Activated CD8-positive, alpha-beta memory T cell treated with anti-CD3 and anti-CD28 coated beads for 36 hours (primary cell): Measurements from ENCODE around the gene HLA-E. TPM values are rescaled to one million over a fixed set of nuclear protein-coding genes. Genes with fewer than 3 reads are reported as not detected.
"Not testable (repeated sequence)": the region's sequence is repeated elsewhere in the genome, so short reads cannot be mapped to it uniquely, and the experiment has no call there.

ENCODE experiments used
- CTCF ChIA-PET: fragments of 350-600 bp; sonication (Branson Sonifier 250); formaldehyde crosslinking; loops from one replicate; lab custom pipeline; 2021; ENCODE audit warnings: antibody characterized with exemption; lab: Charles Lee
- POLR2A ChIA-PET: fragments of 350-600 bp; sonication (Branson Sonifier 250); formaldehyde crosslinking; loops from one replicate; lab custom pipeline; 2021; ENCODE audit warnings: antibody characterized with exemption; lab: Charles Lee
- total RNA-seq, 2 experiments: library from RNA; stranded (reverse); gene quantifications; one replicate each; pipeline ENCODE4 v1.2.3, GENCODE V29; 2021

The HLA-E gene
- total RNA-seq, 2 experiments from 2014 or later, result 349 to 357 TPM

DNA sequence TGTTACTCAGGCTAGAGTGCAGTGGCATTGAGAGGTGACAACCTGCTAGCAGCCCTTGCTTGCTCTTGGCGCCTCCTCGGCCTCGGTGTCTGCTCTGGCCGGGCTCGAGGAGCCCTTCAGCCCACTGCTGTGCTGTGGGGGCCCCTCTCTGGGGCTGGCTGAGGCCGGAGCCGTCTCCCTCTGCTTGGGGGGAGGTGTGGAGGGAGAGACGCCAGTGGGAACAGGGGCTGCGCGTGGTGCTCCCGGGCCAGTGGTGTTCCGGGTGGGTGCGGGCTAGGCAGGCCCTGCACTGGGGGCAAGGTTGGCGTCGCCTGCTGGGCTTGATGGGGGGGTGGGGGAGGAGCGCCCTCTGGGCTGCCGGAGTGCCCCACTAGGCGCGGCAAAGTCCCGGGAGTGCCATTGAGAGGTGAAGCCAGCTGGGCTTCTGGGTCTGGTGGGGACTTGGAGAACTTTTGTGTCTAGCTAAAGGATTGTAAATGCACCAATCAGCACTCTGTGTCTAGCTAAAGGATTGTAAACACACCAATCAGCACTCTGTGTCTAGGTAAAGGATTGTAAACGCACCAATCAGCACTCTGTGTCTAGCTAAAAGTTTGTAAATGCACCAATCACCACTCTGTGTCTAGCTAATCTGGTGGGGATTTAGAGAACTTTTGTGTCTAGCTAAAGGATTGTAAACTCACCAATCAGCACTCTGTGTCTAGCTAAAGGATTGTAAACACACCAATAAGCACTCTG lies 28.6 kb downstream of the HLA-E start:
- CTCF ChIA-PET, result interaction anchor here (0.9 to 1.5 kb wide), 4 partner anchors 10 to 23 kb away, joined by 3 to 8 read pairs (median 4); no protein-coding TSS in a partner anchor
- POLR2A ChIA-PET, result not testable (repeated sequence)

DNA sequence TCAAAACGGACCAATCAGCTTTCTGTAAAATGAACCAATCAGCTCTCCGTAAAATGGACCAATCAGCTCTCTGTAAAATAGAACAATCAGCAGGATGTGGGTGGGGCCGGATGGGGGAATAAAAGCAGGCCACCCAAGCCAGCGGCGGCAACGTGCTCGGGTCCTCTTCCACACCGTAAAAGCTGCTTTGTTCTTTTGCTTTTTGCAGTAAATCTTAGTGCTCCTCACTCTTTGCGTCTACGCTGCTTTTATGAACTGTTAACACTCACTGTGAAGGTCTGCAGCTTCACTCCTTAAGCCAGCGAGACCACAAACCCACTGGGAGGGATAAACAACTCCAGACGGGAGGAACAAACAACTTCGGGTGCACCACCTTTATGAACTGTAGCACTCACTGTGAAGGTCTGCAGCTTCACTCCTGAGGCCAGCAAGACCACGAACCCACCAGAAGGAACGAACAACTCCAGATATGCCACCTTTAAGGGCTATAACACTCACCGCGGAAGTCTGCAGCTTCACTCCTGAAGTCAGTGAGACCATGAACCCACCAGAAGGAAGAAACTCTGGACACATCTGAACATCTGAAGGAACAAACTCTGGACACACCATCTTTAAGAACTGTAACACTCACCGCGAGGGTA lies 29.3 kb downstream of the HLA-E start:
- POLR2A ChIA-PET, result not testable (repeated sequence)
- CTCF ChIA-PET, result interaction anchor here (1.3 to 1.5 kb wide), 2 partner anchors 9 to 14 kb away, joined by 4 to 8 read pairs; no protein-coding TSS in a partner anchor

DNA sequence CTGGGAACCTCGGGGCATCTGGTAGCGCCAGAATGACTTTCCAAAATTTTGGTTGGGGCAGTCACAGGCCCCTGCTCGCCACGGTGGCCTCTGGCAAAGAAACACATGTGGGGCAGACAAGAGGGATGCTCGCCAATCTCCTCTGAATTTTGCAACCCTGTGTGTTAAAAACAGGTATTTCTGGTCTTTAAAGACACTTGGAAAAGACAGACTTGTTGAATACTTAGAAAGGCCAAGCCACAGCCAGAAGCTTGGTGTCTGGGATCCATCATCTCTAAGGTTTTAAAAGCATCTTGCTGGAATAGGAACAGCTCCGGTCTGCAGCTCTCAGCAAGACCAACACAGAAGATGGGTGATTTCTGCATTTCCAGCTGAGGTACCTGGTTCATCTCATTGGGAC lies 31.2 kb downstream of the HLA-E start:
- POLR2A ChIA-PET, result no interaction called here

DNA sequence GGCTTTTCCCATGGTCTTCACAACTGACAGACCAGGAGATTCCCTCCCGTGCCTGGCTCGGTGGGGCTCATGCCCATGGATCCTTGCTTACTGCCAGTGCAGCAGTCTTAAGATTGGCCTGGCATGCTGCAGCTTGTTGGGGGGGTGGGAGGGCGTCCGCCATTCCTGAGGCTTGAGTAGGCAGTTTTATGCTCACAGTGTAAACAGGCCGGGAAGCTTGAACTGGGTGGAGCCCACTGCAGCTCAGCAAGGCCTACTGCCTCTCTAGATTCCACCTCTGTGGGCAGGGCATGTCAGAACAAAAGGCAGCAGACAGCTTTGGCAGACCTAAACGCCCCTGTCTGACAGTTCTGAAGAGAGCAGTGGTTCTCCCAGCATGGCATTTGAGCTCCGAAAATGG lies 31.8 kb downstream of the HLA-E start:
- POLR2A ChIA-PET, result not testable (repeated sequence)
- CTCF ChIA-PET, result interaction anchor here (1.3 kb wide), 1 partner anchor 25 kb away, joined by 3 read pairs; no protein-coding TSS in a partner anchor

More for the DNA sequence above, 31.2 kb downstream of the HLA-E start:
- CTCF ChIA-PET, result interaction anchor here (1.3 kb wide), 1 partner anchor 24 kb away, joined by 3 read pairs; no protein-coding TSS in a partner anchor

DNA sequence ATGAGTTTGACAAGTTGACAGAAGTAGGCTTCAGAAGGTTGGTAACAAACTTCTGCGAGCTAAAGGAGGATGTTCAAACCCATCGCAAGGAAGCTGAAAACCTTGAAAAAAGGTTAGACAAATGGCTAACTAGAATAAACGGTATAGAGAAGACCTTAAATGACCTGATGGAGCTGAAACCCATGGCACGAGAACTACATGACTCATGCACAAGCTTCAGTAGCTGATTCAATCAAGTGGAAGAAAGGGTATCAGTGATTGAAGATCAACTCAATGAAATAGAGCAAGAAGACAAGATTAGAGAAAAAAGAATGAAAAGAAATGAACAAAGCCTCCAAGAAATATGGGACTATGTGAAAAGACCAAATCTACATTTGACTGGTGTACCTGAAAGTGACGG lies 32.6 kb downstream of the HLA-E start:
- CTCF ChIA-PET, result interaction anchor here (0.9 to 1.4 kb wide), 2 partner anchors 10 to 26 kb away, joined by 3 to 4 read pairs; no protein-coding TSS in a partner anchor

DNA sequence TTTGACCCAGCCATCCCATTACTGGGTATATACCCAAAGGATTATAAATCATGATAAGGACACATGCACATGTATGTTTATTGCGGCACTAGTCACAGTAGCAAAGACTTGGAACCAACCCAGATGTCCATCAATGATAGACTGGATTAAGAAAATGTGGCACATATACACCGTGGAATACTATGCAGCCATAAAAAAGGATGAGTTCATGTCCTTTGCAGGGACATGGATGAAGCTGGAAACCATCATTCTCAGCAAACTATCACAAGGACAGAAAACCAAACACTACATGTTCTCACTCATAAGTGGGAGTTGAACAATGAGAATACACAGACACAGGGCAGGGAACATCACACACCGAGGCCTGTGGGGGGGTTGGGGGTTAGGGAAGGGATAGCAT lies 37.1 kb downstream of the HLA-E start:
- POLR2A ChIA-PET, result not testable (repeated sequence)
- CTCF ChIA-PET, result interaction anchor here (0.9 to 6.7 kb wide), 3 partner anchors 9 to 33 kb away, joined by 3 to 81 read pairs (median 8); no protein-coding TSS in a partner anchor

More for the DNA sequence above, 32.6 kb downstream of the HLA-E start:
- POLR2A ChIA-PET, result not testable (repeated sequence)

DNA sequence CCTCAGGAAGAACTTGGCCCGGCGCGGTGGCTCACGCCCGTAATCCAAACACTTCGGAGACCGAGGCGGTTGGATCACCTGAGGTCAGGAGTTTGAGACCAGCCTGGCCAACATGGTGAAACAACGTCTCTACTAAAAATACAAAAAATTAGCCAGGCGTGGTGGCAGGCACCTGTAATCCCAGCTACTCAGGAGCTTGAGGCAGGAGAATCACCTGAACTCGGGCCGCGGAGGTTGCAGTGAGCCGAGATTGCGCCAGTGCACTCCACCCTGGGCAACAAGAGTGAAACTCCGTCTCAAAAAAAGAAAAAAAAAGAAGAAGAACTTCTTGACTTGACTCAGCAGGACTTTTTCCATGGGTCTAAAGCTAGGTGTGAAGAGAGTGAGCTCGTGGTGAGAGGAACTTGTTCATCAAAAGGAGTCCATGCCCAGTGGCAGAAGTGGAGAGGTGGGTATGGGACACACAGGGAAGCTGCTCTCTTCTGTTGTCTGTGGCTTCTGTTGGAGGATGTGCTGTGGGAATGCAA lies 40.1 kb downstream of the HLA-E start:
- ChIA-PET POLR2A (interaction anchor here (0.7 to 1.4 kb wide), 4 partner anchors 13 to 39 kb away, joined by 3 to 9 read pairs (median 3); no protein-coding TSS in a partner anchor), CTCF (interaction anchor here (0.8 to 6.7 kb wide), 12 partner anchors 9 to 76 kb away, joined by 3 to 81 read pairs (median 5); partner anchors contain the start of gene PRR3)

DNA sequence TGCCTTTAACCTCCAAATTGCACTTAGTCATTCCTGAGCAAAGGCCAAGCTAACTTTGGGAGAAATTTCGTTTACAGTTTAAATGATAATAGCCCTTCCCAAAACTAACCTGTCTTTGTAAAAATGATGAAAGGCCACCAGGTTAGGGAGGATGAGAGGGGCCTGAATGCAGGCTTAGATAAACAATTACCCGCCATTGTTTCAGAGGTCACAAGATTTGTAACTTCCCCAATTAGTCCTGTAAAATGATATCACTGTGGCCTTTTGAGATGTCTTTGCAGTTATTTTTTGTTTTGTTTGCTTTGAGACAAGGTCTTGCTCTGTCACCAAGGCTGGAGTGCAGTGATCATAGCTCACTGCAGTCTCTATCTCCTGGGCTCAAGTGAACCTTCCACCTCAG lies 40.7 kb downstream of the HLA-E start:
- ChIA-PET CTCF (interaction anchor here (0.8 to 6.7 kb wide), 12 partner anchors 9 to 76 kb away, joined by 3 to 81 read pairs (median 5); partner anchors contain the start of gene PRR3), POLR2A (interaction anchor here (0.7 to 1.4 kb wide), 4 partner anchors 12 to 40 kb away, joined by 3 to 9 read pairs (median 3); no protein-coding TSS in a partner anchor)

DNA sequence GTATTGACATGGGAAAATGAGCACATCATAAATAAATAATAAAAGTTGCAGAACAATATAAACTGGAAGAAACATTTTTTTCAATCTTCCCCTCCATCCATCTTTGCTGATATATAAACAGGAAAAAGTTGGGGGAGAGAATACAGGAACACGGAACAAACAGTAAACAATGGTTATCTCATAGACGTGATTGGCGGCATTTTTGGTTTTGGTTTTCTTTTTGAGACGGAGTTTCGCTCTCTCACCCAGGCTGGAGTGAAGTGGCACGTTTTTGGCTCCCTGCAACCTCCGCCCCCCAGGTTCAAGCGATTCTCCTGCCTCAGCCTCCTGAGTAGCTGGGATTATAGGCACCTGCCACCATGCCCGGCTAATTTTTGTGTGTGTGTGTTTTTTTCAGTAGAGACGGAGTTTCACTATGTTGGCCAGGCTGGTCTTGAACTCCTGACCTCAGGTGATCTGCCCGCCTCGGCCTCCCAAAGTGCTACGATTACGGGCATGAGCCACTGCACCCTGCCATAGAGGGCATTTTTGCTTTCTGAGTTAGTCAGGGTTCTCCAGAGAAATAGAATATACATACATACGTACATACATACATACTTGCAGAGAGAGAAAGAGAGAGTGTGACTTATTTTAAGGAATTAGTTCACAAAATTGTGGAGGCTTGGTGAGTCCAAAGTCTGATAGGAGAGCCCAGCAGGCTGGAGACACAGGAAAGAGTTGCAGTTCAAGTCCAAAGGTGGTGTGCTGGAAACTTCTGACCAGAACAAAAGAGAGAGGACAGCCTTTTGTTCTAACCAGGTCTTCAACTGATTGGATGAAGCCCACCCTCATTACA lies 44.4 kb downstream of the HLA-E start:
- CTCF ChIA-PET, result interaction anchor here (1.4 to 6.7 kb wide), 3 partner anchors 10 to 50 kb away, joined by 6 to 81 read pairs (median 39); no protein-coding TSS in a partner anchor
- POLR2A ChIA-PET, result interaction anchor here (1.0 kb wide), 1 partner anchor 33 kb away, joined by 5 read pairs; no protein-coding TSS in a partner anchor

DNA sequence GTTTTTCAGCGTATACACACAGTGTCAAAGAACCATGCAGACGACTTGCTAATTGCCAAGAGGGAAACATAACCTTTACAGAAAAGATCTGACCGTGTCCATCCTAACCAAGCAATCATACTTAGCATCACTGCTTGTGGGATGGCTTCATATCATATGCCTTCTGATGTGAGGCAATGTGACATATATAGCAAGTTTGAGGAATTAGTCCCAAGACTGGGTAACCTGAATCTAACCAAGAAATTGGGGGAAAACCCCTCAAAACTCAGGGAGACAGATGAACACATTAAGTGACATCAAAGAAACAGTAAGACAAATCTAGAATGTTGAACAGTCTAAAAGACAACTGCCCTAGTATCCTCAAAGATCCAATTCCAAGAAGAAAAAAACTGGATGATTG lies 48.6 kb downstream of the HLA-E start:
- POLR2A ChIA-PET, result no interaction called here
- CTCF ChIA-PET, result interaction anchor here (1.0 kb wide), 1 partner anchor 8 kb away, joined by 3 read pairs; no protein-coding TSS in a partner anchor

DNA sequence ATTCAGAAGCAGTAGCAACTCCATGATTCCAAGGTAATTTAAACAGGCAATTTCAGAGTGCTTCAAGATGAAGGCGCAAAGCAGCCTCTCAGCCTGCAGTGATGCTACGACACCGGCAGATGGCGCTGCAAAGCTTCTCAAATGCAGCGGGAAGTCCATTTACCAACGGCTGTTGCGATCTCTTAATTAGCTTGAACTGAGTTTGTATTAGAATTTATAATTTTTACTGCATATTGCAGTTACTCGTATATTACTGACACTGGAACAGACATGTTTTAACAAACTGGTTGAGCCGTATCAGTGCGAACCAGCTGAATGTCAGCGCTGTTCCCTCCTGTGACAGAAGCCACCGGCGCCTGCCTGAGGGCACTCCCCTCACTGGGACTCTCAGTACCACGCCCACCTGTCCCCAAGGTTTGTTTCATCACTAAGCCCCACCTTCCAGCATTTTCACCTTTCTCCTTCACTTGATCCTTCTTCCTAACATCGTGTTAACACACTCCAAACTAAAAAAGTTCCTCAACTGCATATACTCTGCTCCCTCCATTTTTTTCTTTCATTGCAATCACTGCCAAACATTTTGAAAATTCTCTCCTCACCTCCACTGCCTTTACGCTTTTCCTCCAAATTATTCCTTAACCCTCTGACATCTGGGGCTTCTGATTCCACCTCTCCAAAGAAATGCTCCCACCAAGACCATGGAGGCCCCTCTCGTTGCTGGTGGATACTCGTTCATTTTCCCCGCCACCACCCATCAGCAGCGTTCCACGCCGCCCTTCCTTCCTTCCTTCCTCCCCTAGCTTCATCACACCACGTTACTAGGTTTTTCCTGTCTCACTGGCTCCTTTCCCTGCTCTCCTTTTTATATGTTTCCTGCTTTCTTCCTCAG lies 52.5 kb downstream of the HLA-E start:
- POLR2A ChIA-PET, result interaction anchor here (1.1 kb wide), 1 partner anchor 12 kb away, joined by 3 read pairs; no protein-coding TSS in a partner anchor
- CTCF ChIA-PET, result interaction anchor here (0.5 to 6.8 kb wide), 35 partner anchors 9 to 1887 kb away, joined by 3 to 84 read pairs (median 5); partner anchors contain the start of genes ABCF1, GNL1, MRPS18B and PRR3

DNA sequence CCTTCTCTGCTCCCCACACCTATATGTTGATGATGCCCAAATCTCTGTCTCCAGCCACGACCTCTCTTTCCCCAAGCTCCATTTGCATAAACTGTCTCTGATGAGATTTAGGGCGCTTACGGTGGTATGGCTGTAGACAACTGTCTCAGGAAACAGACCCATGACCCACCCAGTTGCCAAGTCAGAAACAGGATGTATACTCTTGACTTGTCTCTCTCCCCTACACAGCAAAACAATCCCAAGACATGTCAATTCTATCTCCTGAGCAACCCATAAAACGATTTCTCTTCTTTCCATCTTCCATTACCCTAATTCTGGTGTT lies 53.1 kb downstream of the HLA-E start:
- CTCF ChIA-PET, result interaction anchor here (0.9 to 6.8 kb wide), 17 partner anchors 9 to 139 kb away, joined by 3 to 84 read pairs (median 7); partner anchors contain the start of genes GNL1 and PRR3
- POLR2A ChIA-PET, result interaction anchor here (1.1 kb wide), 1 partner anchor 13 kb away, joined by 3 read pairs; no protein-coding TSS in a partner anchor

DNA sequence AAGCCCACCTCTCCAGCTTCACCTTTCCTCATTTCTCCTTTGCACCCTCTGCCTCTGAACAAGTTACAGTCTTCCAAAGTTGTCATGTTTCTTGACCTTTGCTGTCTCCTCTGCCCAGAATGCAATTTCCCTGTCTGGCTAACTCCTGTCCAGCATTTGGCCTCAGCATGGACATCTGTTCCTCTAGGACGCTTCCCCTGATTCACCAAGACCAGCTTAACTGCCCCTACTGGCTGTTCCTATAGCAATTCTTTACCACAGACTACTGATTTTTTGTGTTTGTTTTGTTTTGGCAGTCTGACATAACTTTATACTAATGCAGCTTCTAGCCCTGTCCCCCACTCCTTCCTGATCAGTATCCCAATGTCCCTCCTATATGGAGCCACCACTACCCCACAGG lies 53.6 kb downstream of the HLA-E start:
- ChIA-PET CTCF (interaction anchor here (1.2 to 6.8 kb wide), 13 partner anchors 9 to 138 kb away, joined by 3 to 84 read pairs (median 7); partner anchors contain the start of genes GNL1 and PRR3), POLR2A (no interaction called here)
